DMS79 (cell line): ENCODE measurements around the gene AFF3.
"Not testable (repeated sequence)": the region's sequence is repeated elsewhere in the genome, so short reads cannot be mapped to it uniquely, and the experiment has no call there.

Source experiments
- DNase-seq: peaks from one replicate; lab custom pipeline; 2025; lab: John Stamatoyannopoulos, UW

The AFF3 gene

DNA sequence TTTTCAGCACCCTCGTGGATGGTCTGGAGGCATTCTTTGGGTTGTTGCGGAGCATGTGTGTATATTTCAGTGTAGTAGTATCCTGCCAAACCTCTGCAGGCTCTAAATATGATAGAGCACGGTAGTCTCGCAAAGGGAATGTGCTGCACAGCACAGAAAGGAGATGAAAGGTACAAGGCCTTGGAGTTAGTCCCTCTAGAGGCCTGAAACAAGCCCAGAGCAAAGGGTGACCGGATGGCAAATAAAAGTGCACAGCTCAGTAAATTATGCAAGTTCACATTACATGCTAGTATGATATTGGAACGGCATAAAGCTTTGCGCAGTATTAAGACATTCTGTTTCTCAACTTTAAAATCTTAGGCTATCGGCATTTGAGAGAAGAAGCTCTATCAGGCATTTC is 358.1 kb downstream of the AFF3 start:
- no peak for DNase-seq

GRCh38 chr2:99780276-99780675 is 362.1 kb downstream of the AFF3 start:
- no peak for DNase-seq

- DNase-seq: no peak
Measured at GRCh38 chr2:99779276-99779675, 363.1 kb downstream of the AFF3 start.

DNA sequence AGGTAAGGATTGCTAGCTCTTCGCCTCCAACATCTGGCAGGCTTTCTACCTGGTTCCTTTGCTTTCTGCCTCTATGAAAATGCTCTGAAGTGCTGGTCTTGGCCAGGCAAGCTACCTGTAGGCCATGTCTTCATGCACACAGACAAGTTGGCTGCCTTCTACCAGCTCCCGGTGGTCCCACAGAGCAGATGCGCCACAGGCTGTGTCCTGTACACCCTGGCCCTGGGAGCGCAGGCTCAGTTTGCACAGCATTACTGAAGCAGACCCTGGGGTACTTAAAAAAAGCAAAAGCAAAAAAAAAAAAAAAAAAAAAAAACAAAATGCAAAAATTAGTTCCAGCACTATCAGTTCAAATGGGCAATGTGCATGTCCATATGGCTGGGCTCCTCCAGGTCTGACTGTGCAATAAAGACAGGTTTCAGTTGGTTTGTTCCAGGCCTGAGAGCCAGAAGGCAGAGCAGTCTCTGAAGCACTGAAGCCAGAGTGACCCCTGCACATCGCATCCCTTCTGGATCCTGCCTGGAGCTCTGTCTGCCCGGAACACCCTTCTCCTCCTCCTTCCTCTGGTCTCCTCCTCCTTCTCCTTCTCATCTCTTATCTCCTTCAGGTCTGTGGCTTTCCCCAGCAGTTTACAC is 364.6 kb downstream of the AFF3 start:
- DNase-seq: no peak

DNA sequence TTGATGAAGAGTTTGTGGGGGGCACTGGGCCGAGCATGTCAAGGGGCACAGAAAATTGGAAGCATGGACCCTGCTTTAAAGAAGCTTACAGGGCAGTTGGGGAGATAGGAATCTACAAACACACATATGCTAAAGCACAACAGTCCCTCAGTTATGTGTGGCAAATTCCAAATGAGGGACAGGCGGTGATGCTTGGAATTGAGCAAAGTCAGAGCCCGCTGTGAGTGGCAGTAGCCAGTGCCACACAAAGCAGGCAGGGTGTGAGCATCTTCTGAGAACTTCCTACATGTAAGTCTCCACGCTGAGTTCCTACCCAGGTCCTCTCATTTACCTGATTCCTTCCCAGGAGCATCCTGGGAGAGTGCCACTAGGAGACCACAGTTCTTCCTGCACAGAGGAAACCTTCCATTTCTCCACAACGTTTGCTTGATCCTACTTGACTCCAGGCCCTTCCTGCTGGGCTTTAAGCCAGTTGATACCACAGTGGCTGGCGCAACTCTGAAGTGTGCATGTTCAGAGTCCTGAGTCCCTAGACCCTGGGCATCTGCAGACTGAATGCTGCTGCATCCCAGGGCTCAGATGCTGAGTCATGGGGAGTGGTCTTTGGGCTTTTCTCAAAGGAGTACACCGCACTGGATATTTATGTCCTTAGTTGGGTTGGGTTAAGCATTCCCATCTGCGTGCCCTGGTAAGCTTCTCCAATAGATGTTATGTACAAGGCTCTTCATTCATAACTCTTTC is 365.3 kb downstream of the AFF3 start:
- no peak for DNase-seq

GRCh38 chr2:99776206-99776905 is 366.0 kb downstream of the AFF3 start:
- DNase-seq: no peak

- no peak for DNase-seq
Measured at GRCh38 chr2:99775585-99775984, 366.8 kb downstream of the AFF3 start.

- DNase-seq: not testable (repeated sequence)
Measured at GRCh38 chr2:99773642-99774041, 368.7 kb downstream of the AFF3 start.

- DNase-seq: no peak
Measured at GRCh38 chr2:99772591-99773331, 369.6 kb downstream of the AFF3 start.

DNA sequence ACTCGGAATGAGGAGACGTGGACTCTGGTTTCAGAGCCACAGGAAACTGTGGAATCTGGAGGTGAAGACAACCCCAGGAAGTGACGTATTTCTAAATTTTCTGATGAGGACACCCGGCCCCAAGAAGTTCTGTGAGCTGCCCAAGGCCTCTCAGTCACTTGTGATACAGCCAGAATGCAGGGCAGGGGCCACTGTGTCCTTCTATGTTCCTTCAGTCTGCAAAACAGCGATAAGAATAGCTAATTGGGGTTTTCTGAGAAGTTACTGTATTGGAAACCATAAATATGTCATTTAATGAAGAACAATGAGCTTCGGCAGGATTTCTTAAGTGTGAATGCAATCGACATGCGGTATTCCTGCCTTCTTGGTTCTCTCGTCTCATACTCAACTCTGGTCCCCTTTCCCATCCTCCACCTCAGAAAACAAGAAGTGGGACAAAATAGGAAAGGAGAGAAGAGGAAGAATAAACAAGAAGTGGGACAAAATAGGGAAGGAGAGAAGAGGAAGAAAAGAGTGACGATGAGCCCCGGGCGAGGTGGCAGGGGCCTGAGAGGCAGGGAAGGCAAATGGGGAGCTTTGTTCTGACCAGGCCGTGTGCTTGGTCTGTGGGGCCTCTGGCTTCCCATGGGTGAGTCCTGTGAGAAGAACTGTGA is 370.6 kb downstream of the AFF3 start:
- no peak for DNase-seq

DNA sequence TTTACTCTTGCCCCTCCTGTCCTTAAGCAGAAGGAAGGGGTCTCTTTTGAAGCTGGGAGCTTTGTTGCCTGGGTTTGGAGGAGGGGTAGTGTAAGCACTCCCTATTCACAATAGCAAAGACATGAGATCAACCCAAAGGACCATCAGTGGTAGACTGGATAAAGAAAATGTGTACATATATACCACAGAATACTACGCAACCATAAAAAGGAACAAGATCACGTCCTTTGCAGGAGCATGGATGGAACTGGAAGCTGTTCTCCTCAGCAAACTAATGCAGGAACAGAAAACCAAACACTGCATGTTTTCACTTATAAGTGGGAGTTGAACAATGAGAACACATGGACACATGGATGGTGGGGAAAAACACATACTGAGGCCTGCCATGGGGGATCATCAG is 371.5 kb downstream of the AFF3 start:
- no peak for DNase-seq

DNA sequence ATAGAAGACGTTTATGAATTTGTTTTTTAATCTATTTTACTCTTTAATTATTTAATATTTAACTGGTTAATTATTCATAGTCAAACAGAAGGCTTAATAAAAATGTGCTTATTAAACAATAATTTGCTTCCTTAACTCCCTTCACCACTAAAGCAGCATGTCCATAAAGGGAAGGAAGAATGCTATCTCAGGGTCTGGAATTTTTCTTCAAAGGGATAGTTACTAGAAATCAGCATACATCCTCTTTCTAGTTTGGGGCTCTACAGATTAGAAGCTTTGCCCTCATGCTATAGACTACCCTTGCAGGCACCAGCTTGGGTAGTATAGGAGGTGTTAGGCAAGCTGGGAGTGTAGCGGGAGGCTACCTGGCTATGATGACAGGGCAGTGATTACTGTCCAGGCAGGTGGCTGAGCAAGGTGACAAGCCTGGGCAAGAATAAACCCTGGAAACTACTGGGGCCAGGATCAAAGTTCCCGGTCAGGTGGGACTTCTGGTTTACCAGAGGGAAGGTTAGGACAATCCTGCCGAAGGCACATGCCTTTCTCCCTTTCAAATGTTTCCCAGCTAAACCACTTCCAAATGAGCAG is 376.6 kb downstream of the AFF3 start:
- DNase-seq: no peak

- no peak for DNase-seq
Measured at GRCh38 chr2:99763764-99764163, 378.6 kb downstream of the AFF3 start.

GRCh38 chr2:99762714-99763113 is 379.7 kb downstream of the AFF3 start:
- DNase-seq: no peak

DNA sequence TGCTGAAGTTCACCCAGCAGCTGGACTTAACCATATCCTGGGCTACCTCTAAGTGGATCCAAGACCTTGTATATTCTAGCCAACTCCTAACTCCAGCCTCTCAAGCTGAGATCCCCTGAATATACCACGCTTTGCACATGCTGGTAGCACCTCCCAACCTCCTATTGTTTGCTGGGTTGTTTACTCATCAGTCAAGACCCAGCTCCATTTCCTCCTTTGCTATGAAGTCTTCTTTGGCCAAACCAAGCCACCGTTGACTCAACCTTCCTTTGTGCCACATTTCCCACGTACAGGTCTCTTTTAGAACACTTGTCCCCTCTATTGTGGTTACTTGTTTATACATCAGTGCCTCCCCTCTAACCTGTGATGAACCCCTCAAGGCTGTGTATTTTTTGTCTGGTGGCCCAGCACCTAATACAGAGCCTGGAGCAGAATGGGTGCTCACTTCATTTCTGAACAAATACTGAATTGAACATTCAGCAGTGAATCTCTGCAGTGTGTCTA is 384.7 kb downstream of the AFF3 start:
- DNase-seq: no peak

GRCh38 chr2:99756059-99756458 is 386.3 kb downstream of the AFF3 start:
- no peak for DNase-seq

DNA sequence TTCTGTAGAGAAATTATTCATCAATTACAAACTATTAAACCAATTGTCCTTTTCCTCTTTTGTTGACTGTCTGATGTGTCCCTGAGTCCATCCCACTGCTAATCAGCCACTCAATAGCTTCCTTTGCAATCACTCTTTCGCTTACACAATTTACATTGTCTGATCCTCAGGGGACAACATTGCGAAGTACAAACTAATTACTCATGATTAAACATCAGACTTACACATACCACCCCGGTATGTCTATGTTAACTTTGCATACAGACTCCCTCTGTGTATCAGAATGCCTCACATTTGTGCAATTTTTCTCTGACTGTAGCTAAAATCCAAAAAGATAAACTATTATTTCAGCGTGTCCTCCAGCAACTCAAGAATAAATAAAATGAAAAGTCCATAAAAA is 388.2 kb downstream of the AFF3 start:
- no peak for DNase-seq

DNA sequence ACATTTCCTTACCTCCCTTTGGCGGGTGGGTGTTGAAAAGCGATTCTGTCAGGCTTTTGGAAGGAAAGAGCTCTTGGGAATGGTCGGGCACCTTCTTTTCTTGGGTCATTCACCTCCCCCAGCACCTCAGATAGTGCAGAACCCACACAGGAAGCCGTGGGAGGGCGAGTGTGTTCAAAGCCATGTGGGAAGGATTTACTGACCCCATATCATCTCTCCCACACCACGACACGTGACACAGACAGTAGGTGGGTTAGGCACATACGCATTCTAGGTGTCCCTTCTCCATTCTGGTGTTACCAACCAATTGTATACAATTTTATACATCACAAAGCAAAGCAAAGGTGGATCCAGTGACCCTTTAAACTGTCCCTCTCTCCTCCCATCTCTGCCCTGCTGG is 388.9 kb downstream of the AFF3 start:
- DNase-seq: no peak

- no peak for DNase-seq
Measured at GRCh38 chr2:99748344-99748743, 394.0 kb downstream of the AFF3 start.

- DNase-seq: no peak
Measured at GRCh38 chr2:99747842-99748241, 394.5 kb downstream of the AFF3 start.

- no peak for DNase-seq
Measured at GRCh38 chr2:99743146-99743545, 399.2 kb downstream of the AFF3 start.
